Measurements from ENCODE around the gene ANXA8L1.
"Not testable (repeated sequence)": the region's sequence is repeated elsewhere in the genome, so short reads cannot be mapped to it uniquely, and the experiment has no call there.

The ANXA8L1 gene

DNA sequence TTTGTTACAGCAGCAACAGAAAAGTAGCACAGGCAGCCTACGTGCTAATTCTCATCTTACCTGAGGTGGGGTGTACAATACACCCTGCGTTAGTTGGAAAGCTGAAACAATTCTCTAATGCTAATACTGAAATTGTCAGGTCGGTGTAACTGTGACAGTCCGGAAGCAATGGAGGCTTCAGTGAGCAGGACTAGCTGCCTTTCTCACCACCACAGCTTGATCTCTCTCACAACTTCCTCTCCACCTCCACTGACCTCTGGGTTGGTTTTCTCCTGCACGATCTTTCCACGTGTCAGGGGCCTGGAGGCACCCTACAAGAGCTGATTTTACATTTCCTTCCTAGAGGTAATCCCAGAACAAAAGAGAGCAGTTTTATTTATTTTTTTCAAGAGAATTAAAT is 39.7 kb downstream of the ANXA8L1 start:
- DNase-seq (ENCODE audit: low spot score); CTCF ChIA-PET; H3K27ac ChIP-seq; POLR2A ChIA-PET (ENCODE audit: low non-redundant PET): not testable (repeated sequence)

- DNase-seq (ENCODE audit: low spot score); H3K27ac ChIP-seq; CTCF ChIA-PET; POLR2A ChIA-PET (ENCODE audit: low non-redundant PET): not testable (repeated sequence)
Observed at GRCh38 chr10:46418283-46418682, 42.7 kb downstream of the ANXA8L1 start.

GRCh38 chr10:46419570-46420379 is 44.2 kb downstream of the ANXA8L1 start:
- POLR2A ChIA-PET (ENCODE audit: low non-redundant PET); DNase-seq (ENCODE audit: low spot score); CTCF ChIA-PET: not testable (repeated sequence)

DNA sequence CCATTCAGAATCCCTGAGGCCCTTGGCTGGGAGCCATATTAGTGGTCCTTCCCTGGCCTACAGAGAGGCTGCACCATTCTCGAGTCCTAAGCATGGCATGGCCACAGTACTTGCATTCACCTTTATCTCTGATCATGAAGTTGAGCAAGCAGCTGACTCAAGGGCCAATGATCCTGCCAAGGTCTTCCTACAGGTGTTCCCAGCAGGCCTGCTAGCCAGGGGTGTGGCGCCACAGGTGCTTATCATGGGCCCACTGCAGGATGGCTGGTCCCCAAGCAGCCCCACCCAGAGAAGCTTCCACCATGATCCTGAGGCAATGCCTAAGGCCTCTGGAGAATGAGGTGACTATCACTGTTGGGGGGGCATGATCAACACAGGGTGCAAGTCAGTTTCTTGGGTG is 48.0 kb downstream of the ANXA8L1 start:
- POLR2A ChIA-PET (ENCODE audit: low non-redundant PET); CTCF ChIA-PET; DNase-seq (ENCODE audit: low spot score); H3K27ac ChIP-seq: not testable (repeated sequence)

More at GRCh38 chr10:46419570-46420379, 44.2 kb downstream of the ANXA8L1 start:
- H3K27ac ChIP-seq: not testable (repeated sequence)

GRCh38 chr10:46440942-46441341 is 65.4 kb downstream of the ANXA8L1 start:
- CTCF ChIA-PET; DNase-seq (ENCODE audit: low spot score); POLR2A ChIA-PET (ENCODE audit: low non-redundant PET); H3K27ac ChIP-seq: not testable (repeated sequence)
